CD8-positive, alpha-beta memory T cell (primary cell): ENCODE measurements around the gene TCERG1. TPM values are rescaled to one million over a fixed set of nuclear protein-coding genes. Genes with fewer than 3 reads are reported as not detected.
"Not testable (repeated sequence)": the region's sequence is repeated elsewhere in the genome, so short reads cannot be mapped to it uniquely, and the experiment has no call there.

Experiments
- CTCF ChIA-PET: fragments of 350-600 bp; sonication (Branson Sonifier 250); formaldehyde crosslinking; loops from one replicate; lab custom pipeline; 2021; ENCODE audit warnings: antibody characterized with exemption; lab: Charles Lee
- POLR2A ChIA-PET: fragments of 350-600 bp; sonication (Branson Sonifier 250); formaldehyde crosslinking; loops from one replicate; lab custom pipeline; 2021; ENCODE audit warnings: antibody characterized with exemption; lab: Charles Lee
- DNase-seq, 5 donors: peaks; one replicate each; pipeline versions ENCODE4 v3.0.0 to v3.0.0-alpha.2; 2020 to 2022; ENCODE audit warnings: mixed read lengths in 1 of 5
- H3K27ac ChIP-seq: one replicate; pipeline ENCODE4 v1.7.0; 2013; ENCODE audit warnings: low read depth, mild to moderate bottlenecking, low read length, moderate library complexity
- H3K27me3 ChIP-seq: 2 replicates; pipeline ENCODE4 v1.7.0; 2013; ENCODE audit warnings: low read length, mild to moderate bottlenecking; ENCODE audit not compliant: insufficient read depth, poor library complexity, severe bottlenecking
- H3K36me3 ChIP-seq: 2 replicates; pipeline ENCODE4 v1.7.0; 2013; ENCODE audit warnings: mild to moderate bottlenecking, low read length, moderate library complexity; ENCODE audit not compliant: insufficient read depth
- H3K4me1 ChIP-seq: 2 replicates; pipeline ENCODE4 v1.7.0; 2013; ENCODE audit warnings: mild to moderate bottlenecking, low read length, moderate library complexity; ENCODE audit not compliant: insufficient read depth
- H3K4me3 ChIP-seq: 2 replicates; pipeline ENCODE4 v1.7.0; 2013; ENCODE audit warnings: mild to moderate bottlenecking, low read length
- H3K9me3 ChIP-seq: 2 replicates; pipeline ENCODE4 v1.7.0; 2013; ENCODE audit warnings: mild to moderate bottlenecking, low read length
- H3K27ac Mint-ChIP-seq, 8 donors: one replicate each; pipeline ENCODE4 v1.8.0; 2020 to 2021; ENCODE audit warnings: mixed read lengths in 8 of 8, mild to moderate bottlenecking in 6 of 8, inconsistent platforms in 3 of 8, moderate library complexity in 3 of 8
- H3K27me3 Mint-ChIP-seq, 2 donors: one replicate each; pipeline ENCODE4 v1.8.0; 2020 to 2021; ENCODE audit warnings: mixed read lengths in 2 of 2, mild to moderate bottlenecking in 1 of 2, moderate library complexity in 1 of 2
- H3K36me3 Mint-ChIP-seq, 3 donors: one replicate each; pipeline ENCODE4 v1.8.0; 2020 to 2021; ENCODE audit warnings: mixed read lengths in 3 of 3, inconsistent platforms in 1 of 3, mild to moderate bottlenecking in 1 of 3
- H3K4me1 Mint-ChIP-seq, 3 donors: one replicate each; pipeline ENCODE4 v1.8.0; 2020 to 2021; ENCODE audit warnings: mixed read lengths in 3 of 3, inconsistent platforms in 1 of 3, mild to moderate bottlenecking in 1 of 3
- H3K4me3 Mint-ChIP-seq, 7 donors: one replicate each; pipeline ENCODE4 v1.8.0; 2020 to 2021; ENCODE audit warnings: mixed read lengths in 7 of 7, mild to moderate bottlenecking in 6 of 7, moderate library complexity in 4 of 7, inconsistent platforms in 2 of 7
- H3K9me3 Mint-ChIP-seq, 5 donors: one replicate each; pipeline ENCODE4 v1.8.0; 2020 to 2022; ENCODE audit warnings: mixed read lengths in 5 of 5, mild to moderate bottlenecking in 3 of 5, moderate library complexity in 2 of 5, inconsistent platforms in 1 of 5
- polyA plus RNA-seq: library from polyadenylated mRNA; unstranded; fragments of 300-500 nt; fragmentation: Illumina TruSeq; gene quantifications from one replicate; pipeline ENCODE4 v1.2.3, GENCODE V29; 2021
- total RNA-seq, 2 experiments: library from RNA; stranded (reverse); gene quantifications; one replicate each; pipeline ENCODE4 v1.2.3, GENCODE V29; 2021

Gene TCERG1
- total and polyA plus RNA-seq, 3 experiments from 2014 or later, result 37.8 to 110 (median 99.4) TPM

DNA sequence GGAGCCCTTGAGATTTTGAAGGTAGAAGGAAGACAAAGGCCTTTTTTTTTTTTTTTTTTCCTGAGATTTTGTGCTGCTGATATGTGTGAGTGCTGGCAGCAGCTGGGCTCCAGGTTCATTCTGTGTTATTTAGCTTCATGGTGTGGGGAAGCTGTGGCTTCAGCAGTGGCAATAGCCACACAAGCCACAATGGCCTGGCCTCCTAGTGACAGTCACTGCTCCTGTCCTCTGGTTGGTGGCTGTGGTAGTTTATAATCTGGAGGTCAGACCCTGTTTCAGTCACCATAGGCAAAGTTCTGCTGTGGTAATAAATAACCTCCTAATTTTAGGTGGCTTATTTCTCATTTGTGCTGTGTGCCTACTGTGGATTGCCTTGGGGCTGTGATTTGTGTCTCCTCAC is 97.1 kb downstream of the TCERG1 start:
- POLR2A ChIA-PET, result no interaction called here
- Histone ChIP-seq H3K9me3 (no peaks in the 10 kb centered on the region), H3K27ac (no peak overlapping the region), H3K36me3 (no peaks in the 10 kb centered on the region), H3K27me3 (no peaks in the 10 kb centered on the region), H3K4me3 (no peak overlapping the region), H3K4me1 (no peaks in the 10 kb centered on the region)
- CTCF ChIA-PET, result interaction anchor here (0.8 kb wide), 1 partner anchor 645 kb away, joined by 3 read pairs; no protein-coding TSS in a partner anchor
- Mint-ChIP-seq H3K36me3 (no peaks in the 10 kb centered on the region), H3K27ac (no peak overlapping the region), H3K4me1 (peaks cover 0 to 2% (median 0%) of the 10 kb centered on the region in 3 donors), H3K9me3 (no peaks in the 10 kb centered on the region), H3K27me3 (peaks cover 0 to 13% of the 10 kb centered on the region in 2 donors), H3K4me3 (no peak overlapping the region)
- no peak for DNase-seq

DNA sequence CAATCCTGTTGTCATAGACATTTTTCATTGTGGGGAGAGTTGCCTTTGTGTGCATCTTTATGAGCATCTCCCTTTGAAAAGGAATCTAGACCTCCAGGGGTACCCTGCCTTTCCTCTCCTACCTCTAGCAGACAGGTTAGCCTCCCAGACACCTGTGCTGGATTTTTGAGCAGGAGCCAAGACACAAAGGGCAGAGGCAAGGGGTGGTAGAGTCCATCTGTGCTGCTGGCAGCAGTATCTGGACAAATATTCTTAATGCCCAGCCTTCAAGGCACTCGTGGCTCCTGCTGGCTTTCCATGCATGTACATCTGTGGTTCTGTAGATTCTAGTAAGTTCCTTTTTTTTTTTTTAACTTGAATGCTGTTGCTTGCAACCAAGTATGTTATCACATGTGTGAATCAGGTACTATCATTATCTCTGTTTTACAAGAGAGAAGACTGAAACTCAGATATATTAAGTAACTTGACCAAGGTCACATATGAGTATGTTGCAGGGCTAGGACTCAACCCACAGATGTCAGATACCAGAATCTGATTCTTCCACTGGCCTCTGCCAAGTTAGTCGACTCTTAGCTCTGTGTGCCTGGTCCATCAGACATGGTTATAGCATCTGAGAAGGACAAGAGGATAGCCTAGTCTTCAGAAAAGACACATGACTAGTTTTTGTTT is 101.8 kb downstream of the TCERG1 start:
- Histone ChIP-seq H3K27ac (no peak overlapping the region), H3K4me3 (no peak overlapping the region), H3K27me3 (no peaks in the 10 kb centered on the region), H3K9me3 (no peaks in the 10 kb centered on the region), H3K36me3 (no peaks in the 10 kb centered on the region), H3K4me1 (no peaks in the 10 kb centered on the region)
- peaks cover 6 to 44% of the 10 kb centered on the region in 2 donors for H3K27me3 Mint-ChIP-seq
- no peaks in the 10 kb centered on the region for H3K36me3 Mint-ChIP-seq
- ChIA-PET POLR2A (no interaction called here), CTCF (interaction anchor here (0.7 to 3.4 kb wide), 6 partner anchors 12 to 417 kb away, joined by 3 to 12 read pairs (median 4); no protein-coding TSS in a partner anchor)
- no peak overlapping the region for H3K27ac Mint-ChIP-seq
- H3K4me3 Mint-ChIP-seq, result no peak overlapping the region
- DNase-seq, result no peak
- no peaks in the 10 kb centered on the region for H3K4me1 Mint-ChIP-seq
- H3K9me3 Mint-ChIP-seq, result no peaks in the 10 kb centered on the region

DNA sequence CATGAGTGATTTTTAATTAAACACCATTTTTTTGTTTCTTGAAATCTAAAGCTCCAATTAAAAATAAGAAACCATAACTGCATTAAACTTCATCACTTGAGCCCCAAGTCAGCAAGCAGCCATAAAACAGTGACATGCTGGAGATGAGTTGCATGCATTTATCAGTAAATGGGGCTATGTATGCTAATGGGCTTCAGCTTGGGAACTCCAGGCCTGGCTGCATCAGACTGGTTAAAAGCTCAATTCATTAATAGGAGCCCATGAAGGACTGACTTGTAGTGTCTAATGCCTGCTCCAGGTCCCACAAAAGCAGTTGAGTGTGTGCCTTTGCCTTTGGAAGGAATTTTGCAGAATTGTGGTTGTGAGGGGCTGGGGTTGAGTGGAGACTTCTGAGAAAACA is 102.5 kb downstream of the TCERG1 start:
- Mint-ChIP-seq H3K36me3 (no peaks in the 10 kb centered on the region), H3K9me3 (no peaks in the 10 kb centered on the region), H3K4me1 (no peaks in the 10 kb centered on the region), H3K4me3 (no peak overlapping the region), H3K27ac (no peak overlapping the region), H3K27me3 (peaks cover 11 to 50% of the 10 kb centered on the region in 2 donors)
- H3K36me3 ChIP-seq, result no peaks in the 10 kb centered on the region
- DNase-seq, result no peak
- no peaks in the 10 kb centered on the region for H3K4me1 ChIP-seq
- ChIA-PET POLR2A (no interaction called here), CTCF (interaction anchor here (0.7 to 1.9 kb wide), 3 partner anchors 17 to 416 kb away, joined by 3 to 5 read pairs (median 3); no protein-coding TSS in a partner anchor)
- no peaks in the 10 kb centered on the region for H3K9me3 ChIP-seq
- no peak overlapping the region for H3K27ac ChIP-seq
- H3K27me3 ChIP-seq, result no peaks in the 10 kb centered on the region
- H3K4me3 ChIP-seq, result no peak overlapping the region

DNA sequence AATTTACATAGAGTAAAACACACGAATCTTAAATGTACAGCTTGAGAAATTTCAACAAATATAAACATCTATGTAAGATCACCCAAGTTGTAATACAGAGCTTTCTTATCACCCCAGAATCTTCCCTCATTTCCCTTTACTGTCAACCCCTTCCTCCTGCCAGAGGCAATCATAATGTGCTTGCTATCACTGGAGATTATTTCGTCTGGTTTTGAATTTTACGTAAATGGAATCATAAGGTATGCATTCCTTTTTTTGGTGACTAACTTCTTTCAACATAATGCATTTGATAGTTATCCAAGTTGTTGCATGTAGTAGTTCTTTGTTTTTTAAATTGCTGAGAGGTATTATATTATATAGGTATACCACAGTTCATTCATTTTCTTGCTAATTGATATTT is 106.3 kb downstream of the TCERG1 start:
- no peaks in the 10 kb centered on the region for H3K9me3 ChIP-seq
- H3K27me3 ChIP-seq, result no peaks in the 10 kb centered on the region
- no peaks in the 10 kb centered on the region for H3K36me3 Mint-ChIP-seq
- H3K4me3 ChIP-seq, result no peak overlapping the region
- H3K4me1 ChIP-seq, result no peaks in the 10 kb centered on the region
- no peak overlapping the region for H3K4me3 Mint-ChIP-seq
- CTCF ChIA-PET, result interaction anchor here (1.3 kb wide), 1 partner anchor 11 kb away, joined by 5 read pairs; no protein-coding TSS in a partner anchor
- no peak overlapping the region for H3K27ac ChIP-seq
- DNase-seq, result no peak
- H3K4me1 Mint-ChIP-seq, result no peaks in the 10 kb centered on the region
- POLR2A ChIA-PET, result no interaction called here
- H3K36me3 ChIP-seq, result no peaks in the 10 kb centered on the region
- H3K9me3 Mint-ChIP-seq, result no peaks in the 10 kb centered on the region
- H3K27ac Mint-ChIP-seq, result no peak overlapping the region
- H3K27me3 Mint-ChIP-seq, result peaks cover 13 to 58% of the 10 kb centered on the region in 2 donors

DNA sequence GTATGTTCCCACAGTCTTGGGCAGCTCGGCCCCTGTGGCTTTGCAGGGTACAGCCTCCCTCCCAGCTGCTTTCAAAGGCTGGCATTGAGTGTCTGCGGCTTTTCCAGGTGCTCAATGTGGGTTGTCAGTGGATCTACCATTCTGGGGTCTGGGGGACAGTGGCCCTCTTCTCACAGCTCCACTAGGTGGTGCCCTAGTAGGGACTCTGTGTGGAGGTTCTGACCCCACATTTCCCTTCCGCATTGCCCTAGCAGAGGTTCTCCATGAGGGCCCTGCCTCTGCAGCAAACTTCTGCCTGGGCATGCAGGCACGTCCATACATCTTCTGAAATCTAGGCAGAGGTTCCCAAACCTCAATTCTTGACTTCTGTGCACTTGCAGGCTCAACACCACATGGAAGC is 109.8 kb downstream of the TCERG1 start:
- H3K9me3 ChIP-seq, POLR2A ChIA-PET, H3K4me3 Mint-ChIP-seq, DNase-seq, H3K27me3 ChIP-seq, H3K4me1 Mint-ChIP-seq, H3K27ac ChIP-seq, H3K36me3 ChIP-seq, H3K4me1 ChIP-seq, H3K4me3 ChIP-seq, H3K9me3 Mint-ChIP-seq, H3K27ac Mint-ChIP-seq, CTCF ChIA-PET, H3K36me3 Mint-ChIP-seq: not testable (repeated sequence)
- peaks cover 7 to 36% of the 10 kb centered on the region in 2 donors for H3K27me3 Mint-ChIP-seq

DNA sequence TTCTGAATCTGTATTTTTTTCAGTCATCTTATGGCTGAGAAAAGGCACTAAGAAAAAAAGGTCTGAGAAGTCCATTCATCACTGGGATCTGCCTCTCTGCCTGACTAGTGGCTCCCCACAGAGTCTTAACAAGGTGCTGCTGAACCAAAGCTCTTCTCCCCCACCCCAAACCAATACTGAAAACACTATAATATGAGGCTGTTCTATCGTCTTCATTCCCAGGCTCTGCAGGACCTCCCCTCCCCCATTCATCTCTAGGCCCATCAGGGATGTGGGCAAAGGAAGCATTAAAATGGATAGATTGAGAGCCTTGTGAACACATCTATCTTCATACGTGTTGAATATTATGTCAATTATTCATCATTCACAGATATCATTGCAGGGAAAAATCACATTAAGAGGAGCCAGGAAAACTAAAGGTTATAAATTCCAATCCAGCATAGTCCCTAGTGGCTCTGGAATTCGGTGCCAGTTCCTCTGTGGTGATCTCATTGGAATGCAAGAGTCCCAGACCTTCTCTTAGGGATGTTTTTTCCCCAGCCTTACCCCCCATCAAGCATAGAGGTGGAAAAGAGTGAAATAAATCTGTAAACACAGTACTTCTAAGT is 113.2 kb downstream of the TCERG1 start:
- Mint-ChIP-seq H3K36me3 (no peaks in the 10 kb centered on the region), H3K9me3 (no peaks in the 10 kb centered on the region), H3K4me3 (no peak overlapping the region), H3K27ac (no peak overlapping the region), H3K4me1 (no peaks in the 10 kb centered on the region), H3K27me3 (peaks cover 2 to 12% of the 10 kb centered on the region in 2 donors)
- Histone ChIP-seq H3K27me3 (no peaks in the 10 kb centered on the region), H3K9me3 (no peaks in the 10 kb centered on the region), H3K27ac (no peak overlapping the region), H3K36me3 (no peaks in the 10 kb centered on the region), H3K4me1 (no peaks in the 10 kb centered on the region), H3K4me3 (no peak overlapping the region)
- CTCF ChIA-PET, result no interaction called here
- POLR2A ChIA-PET, result no interaction called here
- no peak for DNase-seq

Other genes starting within 250 kb of the TCERG1 start
- 10 to 100 TPM; 30.8 to 31.9 TPM for gene RBM27, start 243.7 kb upstream of the TCERG1 start, total RNA-seq
- 5.1 TPM for gene RBM27, start 243.7 kb upstream of the TCERG1 start, polyA plus RNA-seq
- under 1 TPM in 1 of 2 experiments, not detected in 1; 0.11 TPM for gene POU4F3, start 108.5 kb upstream of the TCERG1 start, total RNA-seq
- not detected for gene POU4F3, start 108.5 kb upstream of the TCERG1 start, polyA plus RNA-seq
- gene GPR151, start 68.9 kb downstream of the TCERG1 start, total RNA-seq, result not detected
- gene GPR151, start 68.9 kb downstream of the TCERG1 start, polyA plus RNA-seq, result not detected